Gastroesophageal sphincter (tissue), 4 donors: Measurements from ENCODE around the gene CD209. TPM values are rescaled to one million over a fixed set of nuclear protein-coding genes. Genes with fewer than 3 reads are reported as not detected.

Source experiments
- ATAC-seq: fragments of 150-250 bp; one replicate; pipeline ENCODE4 v1.9.1; 2016; ENCODE audit warnings: mild to moderate bottlenecking, moderate library complexity
- H3K27ac ChIP-seq, 4 donors: fragments of 200-600 bp; sonication (generic) in 3 of 4; 1 replicate in 3 of 4; 2 replicates in 1 of 4; pipeline ENCODE4 v1.5.1; 2016 to 2019
- H3K27me3 ChIP-seq: fragments of 200-600 bp; sonication (generic); one replicate; pipeline ENCODE4 v1.5.1; 2019
- H3K36me3 ChIP-seq, 2 donors: fragments of 200-600 bp; sonication (generic); one replicate each; pipeline ENCODE4 v1.5.1; 2019; ENCODE audit warnings: control low read depth in 1 of 2
- H3K4me1 ChIP-seq, 3 donors: fragments of 200-600 bp; sonication (generic); 1 replicate in 2 of 3; 2 replicates in 1 of 3; pipeline ENCODE4 v1.5.1; 2016 to 2019; ENCODE audit warnings: control low read depth in 2 of 3
- H3K4me3 ChIP-seq, 2 donors: fragments of 200-600 bp; sonication (generic); one replicate each; pipeline ENCODE4 v1.5.1; 2019; ENCODE audit warnings: mild to moderate bottlenecking in 1 of 2, moderate library complexity in 1 of 2
- H3K9me3 ChIP-seq, 3 donors: fragments of 200-600 bp; sonication (generic); one replicate each; pipeline ENCODE4 v1.5.1; 2017 to 2019; ENCODE audit warnings: control low read depth in 2 of 3
- CTCF ChIP-seq, 4 experiments: fragments of 200-600 bp in 2 of 4; fragments of 450-650 bp in 2 of 4; sonication (generic) in 1 of 4; IDR thresholded peaks; one replicate each; pipeline ENCODE4 v1.5.1; 2017 to 2019; ENCODE audit warnings: antibody characterized with exemption in 4 of 4, mild to moderate bottlenecking in 2 of 4, moderate library complexity in 2 of 4
- EP300 ChIP-seq: sonication (generic); formaldehyde crosslinking; IDR thresholded peaks from one replicate; pipeline ENCODE4 v1.6.1; 2017; ENCODE audit warnings: antibody characterized with exemption, mild to moderate bottlenecking
- POLR2A ChIP-seq, 2 donors: fragments of 450-650 bp; IDR thresholded peaks; one replicate each; pipeline ENCODE4 v1.6.1; 2017; ENCODE audit warnings: antibody characterized with exemption in 2 of 2, mild to moderate bottlenecking in 2 of 2, moderate library complexity in 1 of 2
- POLR2AphosphoS5 ChIP-seq: sonication (generic); formaldehyde crosslinking; IDR thresholded peaks from one replicate; pipeline ENCODE4 v1.6.1; 2017; ENCODE audit warnings: antibody characterized with exemption
- WGBS, 2 donors: methylation state at CpG; one replicate each; pipeline ENCODE4 v1.1.5; 2018; ENCODE audit warnings: low coverage in 1 of 2; 5-methylcytosine and 5-hydroxymethylcytosine counted together
- total RNA-seq, 4 donors: library from RNA; depleted of rRNA; stranded (reverse); fragments of >200 nt; gene quantifications; one replicate each; pipeline ENCODE4 v1.1.0, GENCODE V29; 2016

The CD209 gene
- total RNA-seq, 4 donors from 2014 or later = 0.78 to 11.4 (median 8.0) TPM

GRCh38 chr19:7690779-7691258, 56.5 kb downstream of the CD209 start:
- no peaks in the 10 kb centered on the region for H3K36me3 ChIP-seq
- H3K27ac ChIP-seq = no peak overlapping the region
- peaks cover 57% of the 10 kb centered on the region for H3K27me3 ChIP-seq
- H3K9me3 ChIP-seq = no peaks in the 10 kb centered on the region
- no peaks in the 10 kb centered on the region for H3K4me1 ChIP-seq
- H3K4me3 ChIP-seq = no peak overlapping the region
- 64 to 84% methylated on average over 5 to 7 of the region's 8 CpGs for WGBS, 2 donors
- no peak for ATAC-seq
- TF ChIP-seq CTCF (IDR thresholded peaks at IDR 0.05) = no peak
- TF ChIP-seq EP300 = no peak
- no peak for TF ChIP-seq POLR2AphosphoS5
- TF ChIP-seq POLR2A (IDR thresholded peaks at IDR 0.05) = no peak

Other genes with a start within 250 kb of the CD209 start
- gene ZNF358, start 231.4 kb downstream of the CD209 start, total RNA-seq = 100 to 1,000 TPM in 2 of 4 donors, 10 to 100 TPM in 2; 63.9 to 153 (median 98.7) TPM
- gene MCOLN1, start 224.9 kb downstream of the CD209 start, total RNA-seq = 10 to 100 TPM in 3 of 4 donors, 1 to 10 TPM in 1; 7.4 to 18.4 (median 17.5) TPM
- gene PNPLA6, start 211.8 kb downstream of the CD209 start, total RNA-seq = 100 to 1,000 TPM in 1 of 4 donors, 10 to 100 TPM in 3; 54.9 to 111 (median 75.2) TPM
- gene CAMSAP3, start 151.7 kb downstream of the CD209 start, total RNA-seq = 1 to 10 TPM in 1 of 4 donors, under 1 TPM in 1, not detected in 2; 0.46 to 2.1 TPM
- 10 to 100 TPM; 36.7 to 50.6 (median 42.5) TPM for gene XAB2, start 118.0 kb downstream of the CD209 start, total RNA-seq
- 10 to 100 TPM; 12.0 to 26.8 (median 17.8) TPM for gene PET100, start 117.7 kb downstream of the CD209 start, total RNA-seq
- gene PCP2, start 113.8 kb downstream of the CD209 start, total RNA-seq = not detected
- gene STXBP2, start 110.4 kb downstream of the CD209 start, total RNA-seq = 10 to 100 TPM in 3 of 4 donors, 1 to 10 TPM in 1; 4.4 to 16.9 (median 14.1) TPM
- gene RETN, start 78.5 kb downstream of the CD209 start, total RNA-seq = not detected
- gene MCEMP1, start 70.4 kb downstream of the CD209 start, total RNA-seq = 1 to 10 TPM in 1 of 4 donors, under 1 TPM in 2, not detected in 1; 0.67 to 1.2 (median 0.96) TPM
- 10 to 100 TPM; 56.0 to 69.0 (median 64.0) TPM for gene TRAPPC5, start 66.7 kb downstream of the CD209 start, total RNA-seq
- gene FCER2, start 45.4 kb downstream of the CD209 start, total RNA-seq = 1 to 10 TPM in 1 of 4 donors, not detected in 3; 1.2 TPM
- 1 to 10 TPM in 3 of 4 donors, not detected in 1; 1.1 to 6.8 (median 5.5) TPM for gene CLEC4G, start 15.4 kb downstream of the CD209 start, total RNA-seq
- gene CLEC4M, start 15.7 kb upstream of the CD209 start, total RNA-seq = not detected
- 10 to 100 TPM; 17.3 to 46.3 (median 22.2) TPM for gene EVI5L, start 82.7 kb upstream of the CD209 start, total RNA-seq
- gene PRR36, start 126.9 kb upstream of the CD209 start, total RNA-seq = not detected
- under 1 TPM; 0.13 to 0.32 (median 0.29) TPM for gene LRRC8E, start 141.0 kb upstream of the CD209 start, total RNA-seq
- gene MAP2K7, start 156.3 kb upstream of the CD209 start, total RNA-seq = 10 to 100 TPM; 13.9 to 23.4 (median 17.9) TPM
- gene TGFBR3L, start 167.3 kb upstream of the CD209 start, total RNA-seq = 1 to 10 TPM; 2.8 to 8.5 (median 5.4) TPM
- gene SNAPC2, start 172.8 kb upstream of the CD209 start, total RNA-seq = 10 to 100 TPM; 29.5 to 37.7 (median 33.4) TPM
- 10 to 100 TPM; 18.3 to 33.3 (median 26.4) TPM for gene CTXN1, start 178.6 kb upstream of the CD209 start, total RNA-seq
- 100 to 1,000 TPM in 1 of 4 donors, 10 to 100 TPM in 3; 65.7 to 108 (median 86.4) TPM for gene TIMM44, start 196.1 kb upstream of the CD209 start, total RNA-seq